GM12865 (cell line): Measurements from ENCODE around the gene MKNK2.

Experiments used
- DNase-seq: peaks from one replicate; pipeline ENCODE4 v3.0.0; 2010; ENCODE audit warnings: low read depth
- H3K4me3 ChIP-seq: 2 replicates; pipeline ENCODE4 v1.5.1; 2011; ENCODE audit warnings: mild to moderate bottlenecking, low read depth, low read length, control low read depth
- CTCF ChIP-seq: IDR thresholded peaks from 2 replicates; pipeline ENCODE4 v1.5.1; 2011; ENCODE audit warnings: low read length, control low read depth, low read depth, inconsistent platforms; ENCODE audit not compliant: insufficient read depth; ENCODE audit errors: missing control alignments

The MKNK2 gene

GRCh38 chr19:2049741-2050348 lies 1.2 kb downstream of the MKNK2 start:
- H3K4me3 ChIP-seq = peak overlapping the region; percentile 93
- DNase-seq = peak; percentile 86
- no peak for TF ChIP-seq CTCF

DNA sequence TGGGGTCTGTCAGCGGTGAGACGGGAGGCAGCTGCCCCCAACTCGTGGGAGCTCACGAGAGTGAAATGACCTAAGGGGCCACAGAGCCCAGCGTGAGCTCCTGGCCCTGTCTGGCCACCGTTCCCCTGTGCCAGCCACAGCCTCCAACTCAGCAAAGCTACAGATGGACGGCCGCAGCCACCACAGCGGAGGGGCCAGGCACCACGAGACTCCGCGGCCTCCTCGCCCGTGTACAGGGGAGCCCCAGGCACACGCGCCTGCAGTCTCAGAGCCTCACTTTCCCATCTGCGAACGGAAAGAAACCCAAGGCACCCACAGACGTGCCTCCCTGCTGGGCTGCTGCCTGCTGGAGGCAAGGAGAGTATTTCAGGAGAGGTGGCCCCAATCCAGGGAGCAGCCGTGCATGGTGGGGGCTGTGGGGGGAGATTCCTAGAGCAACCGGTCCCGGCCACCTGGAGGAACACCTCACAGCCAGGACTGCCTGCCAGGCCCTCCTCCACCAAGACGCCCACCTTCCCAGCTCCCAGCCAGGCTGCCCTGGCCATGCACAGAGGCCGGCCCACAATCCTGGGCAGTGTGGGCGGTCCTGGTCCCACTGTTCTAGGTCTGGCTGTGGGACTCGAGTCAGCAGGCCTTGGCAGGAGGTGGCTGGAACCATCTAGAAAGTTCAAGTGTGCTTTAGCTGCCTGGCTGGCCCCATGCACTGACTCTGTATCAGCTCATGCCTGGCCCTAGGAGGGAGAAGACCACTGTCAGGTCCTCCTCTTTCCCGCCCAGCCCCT lies 1.9 kb downstream of the MKNK2 start:
- peak; percentile 34 for DNase-seq
- peak overlapping the region; percentile 93 for H3K4me3 ChIP-seq
- no peak for TF ChIP-seq CTCF

DNA sequence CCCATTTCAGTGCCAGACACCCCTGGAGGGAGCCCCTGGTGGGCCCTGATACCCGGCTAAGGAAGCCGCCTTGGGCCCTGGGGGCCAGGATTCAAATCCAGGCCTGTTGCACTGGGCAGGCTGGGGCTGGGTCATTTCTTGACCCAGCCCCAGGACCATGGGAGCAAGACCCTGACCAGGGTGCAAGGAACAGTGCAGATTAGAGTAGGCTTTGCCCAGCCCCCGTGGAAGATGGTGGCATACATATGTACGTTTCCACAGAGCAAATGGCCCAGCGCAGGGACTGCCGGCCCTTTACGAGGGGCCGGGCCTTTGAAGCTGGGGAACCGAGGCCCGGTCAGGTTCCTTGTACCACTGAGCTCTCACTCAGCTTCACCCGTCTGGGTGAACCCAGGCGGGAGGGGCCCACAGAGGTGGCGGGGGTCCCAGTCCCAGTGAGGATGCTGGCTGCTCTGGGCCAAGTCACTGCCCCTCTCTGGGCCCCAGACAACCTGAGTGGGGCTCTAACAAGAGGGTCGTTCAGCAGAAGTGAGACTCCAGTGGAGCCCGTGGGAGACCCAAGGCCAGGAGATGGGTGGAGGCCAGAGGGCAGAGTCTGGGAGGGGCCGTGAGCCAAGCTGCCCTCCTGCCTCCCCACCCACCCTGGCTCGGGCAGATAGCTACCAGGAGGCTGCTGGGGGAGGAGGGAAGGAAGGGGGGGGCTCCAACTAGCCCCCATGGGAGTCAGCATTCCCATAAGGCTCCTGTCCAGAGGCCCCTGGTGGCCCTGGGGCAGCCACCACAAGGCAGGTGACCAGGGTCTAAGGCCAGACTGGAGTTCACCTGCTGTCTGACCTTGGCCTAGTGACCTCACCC lies 2.7 kb downstream of the MKNK2 start:
- no peak for TF ChIP-seq CTCF
- H3K4me3 ChIP-seq = peak overlapping the region; percentile 93
- peak; percentile 29 for DNase-seq

DNA sequence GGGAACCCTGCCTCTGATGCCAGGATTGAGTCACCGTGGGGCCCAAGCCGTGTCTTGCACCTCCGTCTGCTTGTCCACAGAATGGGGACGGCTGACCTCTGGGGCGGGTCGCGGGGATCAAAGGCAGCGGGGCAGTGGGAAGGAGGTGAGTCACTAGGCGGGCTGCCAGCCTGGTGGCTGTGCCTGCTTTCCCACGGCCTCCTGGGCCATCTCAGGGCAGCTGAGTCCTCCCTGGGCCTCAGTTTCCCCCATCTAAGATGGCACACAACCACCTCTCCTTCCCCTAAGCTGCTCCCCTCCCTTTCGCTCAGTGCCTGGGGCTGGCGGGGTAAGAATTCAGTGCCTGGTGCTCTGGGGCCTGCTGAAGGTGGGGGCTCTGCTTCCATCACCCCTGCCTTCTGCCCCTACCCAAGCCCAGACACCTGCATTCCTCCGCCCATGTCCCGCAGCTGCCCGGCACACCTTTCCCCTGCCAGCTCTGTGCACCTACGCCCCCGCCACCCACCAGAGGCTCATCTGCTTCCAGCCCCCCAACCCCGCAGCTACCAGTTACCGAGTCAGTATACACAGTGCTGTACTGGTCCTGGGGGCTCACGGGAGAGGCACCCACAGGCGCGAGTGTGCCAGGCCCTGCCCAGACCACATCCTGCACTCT lies 3.5 kb downstream of the MKNK2 start:
- no peak for TF ChIP-seq CTCF
- peak overlapping the region; percentile 93 for H3K4me3 ChIP-seq
- peak; percentile 16 for DNase-seq

GRCh38 chr19:2047076-2047448 lies 4.0 kb downstream of the MKNK2 start:
- TF ChIP-seq CTCF = peak; percentile 4
- H3K4me3 ChIP-seq = peak overlapping the region; percentile 93
- peak; percentile 58 for DNase-seq

GRCh38 chr19:2046046-2046907 lies 4.8 kb downstream of the MKNK2 start:
- H3K4me3 ChIP-seq = peak overlapping the region; percentile 18
- peak; percentile 29 for DNase-seq
- no peak for TF ChIP-seq CTCF
